Colonic mucosa (tissue), 4 donors: ENCODE measurements around the gene ADIPOR2. TPM values are rescaled to one million over a fixed set of nuclear protein-coding genes. Genes with fewer than 3 reads are reported as not detected.
A peak's percentile ranks its signal among the peaks of the same experiment; 100 is the strongest.

Source experiments
- DNase-seq: peaks from one replicate; pipeline ENCODE4 v3.0.0-alpha.2; 2020
- H3K27ac ChIP-seq: fragments of 200-600 bp; one replicate; pipeline ENCODE4 v1.8.0; 2021
- H3K27me3 ChIP-seq: fragments of 200-600 bp; one replicate; pipeline ENCODE4 v1.8.0; 2021
- H3K36me3 ChIP-seq: fragments of 200-600 bp; one replicate; pipeline ENCODE4 v1.8.0; 2021
- H3K4me1 ChIP-seq: fragments of 200-600 bp; one replicate; pipeline ENCODE4 v1.8.0; 2021; ENCODE audit warnings: mild to moderate bottlenecking
- H3K4me3 ChIP-seq: fragments of 200-600 bp; one replicate; pipeline ENCODE4 v1.8.0; 2021
- H3K9ac ChIP-seq, 2 donors: one replicate each; pipeline ENCODE4 v1.7.0; 2013; ENCODE audit warnings: control low read depth in 2 of 2, low read depth in 2 of 2, low read length in 2 of 2
- H3K9me3 ChIP-seq: fragments of 200-600 bp; one replicate; pipeline ENCODE4 v1.8.0; 2021
- intact Hi-C: fragments of 100-400 bp; cut with DNase I; formaldehyde crosslinking; loops from one replicate; pipeline ENCODE4 v1.14.1; 2022
- total RNA-seq, 2 donors: library from RNA; stranded (reverse); fragmentation: NEBNext Ultra II Directional in 1 of 2; extraction: Animal tissue kit (Norgen Biotek cat#: 25700) in 1 of 2; gene quantifications; one replicate each; pipeline ENCODE4 v1.2.1, GENCODE V29; 2021
- TF ChIP-seq, protein P1 (sequence below): fragments of 200-600 bp; IDR thresholded peaks from one replicate; pipeline ENCODE4 v1.8.0; 2022; ENCODE audit warnings: antibody characterized with exemption, mild to moderate bottlenecking
- donor health status: healthy.
- donor health status: DM: no; HTN: no; CAD: no.
- donor health status: DM: no; HTN: no; CAD: no.

ADIPOR2 gene
- total RNA-seq, 2 donors from 2014 or later, result 68.3 to 138 TPM

DNA sequence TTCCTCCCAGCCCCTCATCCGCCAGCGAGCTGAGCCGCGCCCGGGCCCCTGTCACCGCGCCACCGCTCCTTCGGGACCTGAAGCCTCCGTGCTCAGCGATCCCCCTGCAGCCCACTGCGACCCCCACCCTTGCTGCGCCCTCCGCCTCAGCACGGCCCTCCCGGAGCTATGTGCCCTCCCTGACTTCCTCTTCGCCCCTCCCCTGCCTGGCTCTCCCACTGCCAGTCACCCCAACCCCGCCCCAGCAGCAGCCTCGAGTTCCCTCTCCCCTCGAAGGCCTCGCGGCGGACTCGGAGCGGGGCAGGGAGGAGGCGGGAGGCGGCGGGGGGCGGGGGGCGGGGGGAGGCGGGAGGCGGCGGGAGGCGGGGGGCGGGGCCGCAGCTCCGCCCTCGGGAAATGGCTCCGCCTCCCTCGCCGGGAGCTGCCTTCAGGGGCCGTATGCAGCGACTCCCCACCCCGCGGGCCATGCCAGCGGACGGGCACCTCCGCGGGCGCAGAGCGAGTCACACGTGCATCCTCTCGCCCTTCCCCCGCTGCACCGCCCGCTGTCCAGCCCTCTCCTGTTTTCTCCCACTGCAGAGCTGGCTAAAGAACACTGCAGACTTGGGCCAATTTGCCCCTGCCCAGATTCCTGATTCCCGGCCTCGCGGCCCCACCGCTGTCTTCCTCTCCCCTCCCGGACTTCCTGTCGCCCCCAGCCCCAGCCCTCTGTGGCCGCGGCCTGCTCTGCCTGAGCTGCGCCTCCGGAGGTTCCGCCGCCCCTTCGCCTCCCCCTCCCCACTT is 29.1 kb upstream of the ADIPOR2 start:
- intact Hi-C loops, result no loop called here
- TF ChIP-seq, protein P1, sequence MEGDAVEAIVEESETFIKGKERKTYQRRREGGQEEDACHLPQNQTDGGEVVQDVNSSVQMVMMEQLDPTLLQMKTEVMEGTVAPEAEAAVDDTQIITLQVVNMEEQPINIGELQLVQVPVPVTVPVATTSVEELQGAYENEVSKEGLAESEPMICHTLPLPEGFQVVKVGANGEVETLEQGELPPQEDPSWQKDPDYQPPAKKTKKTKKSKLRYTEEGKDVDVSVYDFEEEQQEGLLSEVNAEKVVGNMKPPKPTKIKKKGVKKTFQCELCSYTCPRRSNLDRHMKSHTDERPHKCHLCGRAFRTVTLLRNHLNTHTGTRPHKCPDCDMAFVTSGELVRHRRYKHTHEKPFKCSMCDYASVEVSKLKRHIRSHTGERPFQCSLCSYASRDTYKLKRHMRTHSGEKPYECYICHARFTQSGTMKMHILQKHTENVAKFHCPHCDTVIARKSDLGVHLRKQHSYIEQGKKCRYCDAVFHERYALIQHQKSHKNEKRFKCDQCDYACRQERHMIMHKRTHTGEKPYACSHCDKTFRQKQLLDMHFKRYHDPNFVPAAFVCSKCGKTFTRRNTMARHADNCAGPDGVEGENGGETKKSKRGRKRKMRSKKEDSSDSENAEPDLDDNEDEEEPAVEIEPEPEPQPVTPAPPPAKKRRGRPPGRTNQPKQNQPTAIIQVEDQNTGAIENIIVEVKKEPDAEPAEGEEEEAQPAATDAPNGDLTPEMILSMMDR, result no peak
- H3K27ac ChIP-seq, result peak overlapping the region; percentile 89
- peak overlapping the region; percentile 46 to 51 for H3K9ac ChIP-seq
- H3K36me3 ChIP-seq, result no peaks in the 10 kb centered on the region
- peak overlapping the region; percentile 38 for H3K4me3 ChIP-seq
- no peaks in the 10 kb centered on the region for H3K9me3 ChIP-seq
- no peaks in the 10 kb centered on the region for H3K4me1 ChIP-seq
- DNase-seq, result peak; percentile 94
- H3K27me3 ChIP-seq, result no peaks in the 10 kb centered on the region

DNA sequence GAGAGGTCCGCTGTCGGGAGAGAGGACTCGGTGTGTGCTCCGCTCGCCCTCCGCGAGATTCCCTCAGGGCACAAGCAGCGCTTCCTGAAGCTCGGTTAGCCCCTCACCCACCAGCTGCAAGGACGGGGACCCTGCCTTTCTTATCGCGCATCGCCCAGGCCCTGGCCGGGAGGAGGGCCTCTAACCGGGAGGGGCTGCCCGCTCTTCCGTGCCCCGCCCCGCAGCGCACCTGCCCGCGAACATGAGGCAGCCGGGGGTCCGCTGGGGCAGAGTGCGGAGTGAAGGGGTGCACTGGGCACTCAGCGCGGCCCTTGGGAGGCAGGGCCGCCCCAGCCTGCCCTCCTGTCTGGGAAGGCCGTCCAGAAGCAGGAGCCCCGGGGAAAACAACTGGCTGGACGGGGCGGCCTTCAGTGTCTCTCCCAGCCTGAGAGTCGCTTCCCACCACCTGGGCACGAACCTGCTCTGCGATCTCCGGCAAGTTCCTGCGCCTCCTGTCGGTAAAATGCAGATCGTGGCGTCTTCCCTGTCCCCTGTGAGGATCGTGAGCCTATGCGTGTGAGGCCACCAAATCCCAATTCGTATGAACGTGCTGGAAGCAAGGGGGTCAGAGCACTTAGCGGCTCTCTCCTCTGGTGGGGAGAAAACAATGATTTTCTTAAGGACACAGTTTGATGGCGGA is 28.0 kb upstream of the ADIPOR2 start:
- DNase-seq, result peak; percentile 86
- Histone ChIP-seq H3K9ac (peak overlapping the region; percentile 55 to 66), H3K4me3 (peak overlapping the region; percentile 30), H3K27ac (peak overlapping the region; percentile 91), H3K36me3 (no peaks in the 10 kb centered on the region), H3K4me1 (peaks cover 3% of the 10 kb centered on the region), H3K27me3 (no peaks in the 10 kb centered on the region), H3K9me3 (no peaks in the 10 kb centered on the region)
- intact Hi-C loops, result no loop called here
- TF ChIP-seq, protein P1, result peak; percentile 46

DNA sequence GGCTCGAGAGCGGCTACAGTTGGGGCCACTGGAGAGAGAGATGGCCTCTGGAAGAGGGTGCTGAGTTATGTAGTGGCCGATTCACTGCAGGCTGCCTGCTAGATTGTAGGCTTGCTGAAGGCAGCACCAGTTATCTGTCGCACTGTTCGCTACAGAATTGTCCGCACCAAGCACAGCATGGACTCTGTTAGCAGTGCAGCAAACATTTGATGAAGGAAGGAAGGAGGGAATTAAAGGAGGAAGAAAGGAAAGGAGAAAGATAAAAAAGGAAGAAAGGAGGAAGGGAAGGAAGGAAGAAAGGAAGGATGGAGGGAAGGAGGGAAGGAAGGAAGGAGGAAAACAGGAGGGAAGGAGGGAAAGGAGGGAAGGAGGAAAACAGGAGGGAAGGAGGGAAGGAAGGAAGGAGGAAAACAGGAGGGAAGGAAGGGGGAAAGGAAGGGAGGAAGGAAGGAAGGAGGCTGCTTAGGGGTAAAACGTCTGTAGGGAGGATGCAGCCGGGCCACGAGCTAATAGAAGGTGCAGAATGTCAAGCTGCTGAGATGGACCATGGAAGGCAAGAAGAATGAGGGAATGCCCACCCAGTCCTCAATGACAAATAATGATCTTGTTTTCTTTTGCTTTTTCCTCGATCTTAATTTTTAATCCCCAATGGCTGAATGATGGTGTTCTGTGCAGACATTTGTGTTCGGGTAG is 27.3 kb upstream of the ADIPOR2 start:
- TF ChIP-seq, protein P1, result no peak
- intact Hi-C loops, result no loop called here
- peaks cover 3% of the 10 kb centered on the region for H3K4me1 ChIP-seq
- H3K27ac ChIP-seq, result peak overlapping the region; percentile 91
- no peaks in the 10 kb centered on the region for H3K27me3 ChIP-seq
- H3K4me3 ChIP-seq, result no peak overlapping the region
- H3K9ac ChIP-seq, result peak overlapping the region in 1 of 2 donors; percentile 55
- no peak for DNase-seq
- no peaks in the 10 kb centered on the region for H3K36me3 ChIP-seq
- H3K9me3 ChIP-seq, result no peaks in the 10 kb centered on the region

DNA sequence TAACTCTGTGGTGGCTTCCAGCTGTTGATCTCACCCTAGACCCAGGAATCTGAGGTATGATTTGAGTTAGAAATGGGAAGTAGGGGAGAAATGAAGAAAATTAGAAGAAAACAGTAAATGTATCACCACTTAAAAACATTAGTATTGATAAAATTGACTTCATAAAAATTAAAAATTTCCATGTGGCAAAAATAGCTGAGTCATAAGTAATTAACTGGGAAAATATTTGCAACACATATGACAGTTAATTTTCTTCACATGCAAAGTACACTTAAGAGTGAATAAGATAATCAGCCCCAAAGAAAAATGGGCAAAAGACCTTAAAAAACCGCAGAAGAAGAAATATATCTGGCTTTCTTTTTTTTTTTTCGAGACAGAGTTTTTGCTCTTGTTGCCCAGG is 25.5 kb upstream of the ADIPOR2 start:
- Histone ChIP-seq H3K9me3 (no peaks in the 10 kb centered on the region), H3K36me3 (no peaks in the 10 kb centered on the region), H3K4me1 (peaks cover 3% of the 10 kb centered on the region), H3K27me3 (no peaks in the 10 kb centered on the region), H3K4me3 (no peak overlapping the region), H3K9ac (no peak overlapping the region), H3K27ac (peak overlapping the region; percentile 29)
- TF ChIP-seq, protein P1, result no peak
- intact Hi-C loops, result no loop called here
- DNase-seq, result no peak

DNA sequence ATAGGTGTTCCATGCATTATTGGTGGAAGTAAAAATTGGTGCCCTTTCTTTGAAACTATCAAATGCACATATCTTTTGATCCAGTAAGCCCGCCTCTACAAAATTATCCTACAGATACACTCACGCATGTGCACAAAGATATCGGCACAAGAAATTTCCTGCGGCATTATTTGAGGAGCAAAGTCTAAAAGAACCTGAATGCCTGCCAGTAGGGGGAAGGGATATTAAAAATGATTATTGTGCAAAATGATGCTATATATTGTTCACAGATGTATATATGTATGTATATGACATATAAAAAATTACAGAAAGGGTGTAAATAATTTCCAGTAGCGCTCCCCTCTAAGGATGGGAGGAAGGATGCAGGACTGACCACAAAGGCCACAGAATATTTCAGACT is 24.7 kb upstream of the ADIPOR2 start:
- DNase-seq, result no peak
- H3K4me3 ChIP-seq, result no peak overlapping the region
- H3K27me3 ChIP-seq, result no peaks in the 10 kb centered on the region
- intact Hi-C loops, result no loop called here
- no peaks in the 10 kb centered on the region for H3K9me3 ChIP-seq
- peak overlapping the region; percentile 87 for H3K27ac ChIP-seq
- peaks cover 3% of the 10 kb centered on the region for H3K4me1 ChIP-seq
- TF ChIP-seq, protein P1, result no peak
- no peaks in the 10 kb centered on the region for H3K36me3 ChIP-seq
- peak overlapping the region in 1 of 2 donors; percentile 60 for H3K9ac ChIP-seq
